ENCODE data around the gene JAG2.

The JAG2 gene

DNA sequence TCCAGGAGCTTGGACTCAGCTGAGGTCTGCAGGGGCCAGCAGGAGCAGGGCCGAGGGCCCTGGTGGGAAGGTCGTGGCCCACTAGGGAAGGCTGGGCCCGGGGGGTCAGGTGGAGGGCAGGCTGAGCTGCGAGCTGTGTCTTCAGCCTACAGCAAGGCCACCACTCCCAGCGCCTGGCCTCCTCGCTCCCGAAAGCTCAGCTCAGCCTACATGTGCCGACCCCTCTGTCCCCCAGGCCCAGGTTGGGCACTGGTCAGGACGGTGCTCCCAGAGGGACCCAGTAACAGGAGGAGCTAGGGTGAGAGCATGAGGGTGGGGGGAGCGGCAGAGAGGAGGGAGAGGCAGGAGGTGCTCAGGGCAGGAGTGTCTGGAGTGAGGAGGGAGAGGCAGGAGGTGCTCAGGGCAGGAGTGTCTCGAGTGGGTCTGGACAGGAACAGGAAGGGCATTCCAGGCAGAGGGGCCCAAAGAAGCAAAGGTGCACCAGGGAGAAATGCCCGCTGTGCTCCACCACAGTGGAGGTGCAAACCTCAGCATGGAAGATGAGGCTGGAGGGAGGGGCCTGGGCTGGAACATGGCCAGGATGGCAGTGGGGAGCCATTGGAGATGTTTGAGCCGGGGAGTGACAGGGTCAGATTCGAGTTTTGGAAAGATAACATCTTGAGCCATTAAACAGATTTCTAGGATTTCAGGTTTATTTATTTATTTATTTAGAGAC is 74.2 kb downstream of the JAG2 start (continued):
- TF ChIP-seq ZBTB7A (tag by site-specific recombination; IDR thresholded peaks at IDR 0.05; ENCODE audit: low read depth) (no peak), ZNF747 (tag by site-specific recombination; IDR thresholded peaks at IDR 0.05) (no peak), HIC1 (tag by site-specific recombination; IDR thresholded peaks at IDR 0.05) (0 out of 2 replicates have a peak, but pooled peaks have one; percentile 40), ZNF350 (tag by site-specific recombination; IDR thresholded peaks at IDR 0.05) (no peak), ZNF596 (tag by site-specific recombination; IDR thresholded peaks at IDR 0.05) (no peak), ZNF223 (tag by site-specific recombination; IDR thresholded peaks at IDR 0.05) (no peak), PRDM10 (tag by site-specific recombination; IDR thresholded peaks at IDR 0.05) (no peak), GFI1B (tag by site-specific recombination; IDR thresholded peaks at IDR 0.05) (0 out of 2 replicates have a peak, but pooled peaks have one; percentile 25), AEBP2 (tag by site-specific recombination; IDR thresholded peaks at IDR 0.05; ENCODE audit: borderline replicate concordance) (no peak), MEIS1 (CRISPR knock-in tag; IDR thresholded peaks at IDR 0.05; ENCODE audit: borderline replicate concordance) (no peak), ZIC2 (tag by site-specific recombination; IDR thresholded peaks at IDR 0.05) (peak; percentile 28; the same call in 1 of the 2 replicates), ZNF114 (tag by site-specific recombination; IDR thresholded peaks at IDR 0.05) (no peak), ZNF560 (tag by site-specific recombination; IDR thresholded peaks at IDR 0.05; ENCODE audit: borderline replicate concordance) (peak; percentile 35; the same call in 1 of the 2 replicates), GLI2 (tag by site-specific recombination; IDR thresholded peaks at IDR 0.05; ENCODE audit: borderline replicate concordance, low read depth) (no peak), ZNF391 (tag by site-specific recombination; IDR thresholded peaks at IDR 0.05; ENCODE audit: borderline replicate concordance, low read depth) (no peak), ZBTB8A (tag by site-specific recombination; IDR thresholded peaks at IDR 0.05) (no peak), BCL11B (tag by site-specific recombination; IDR thresholded peaks at IDR 0.05; ENCODE audit: low read depth) (no peak), ZNF354C (tag by site-specific recombination; IDR thresholded peaks at IDR 0.05; ENCODE audit: borderline replicate concordance, low read depth) (no peak), HOXD13 (CRISPR knock-in tag; IDR thresholded peaks at IDR 0.05; ENCODE audit: borderline replicate concordance) (no peak), ZNF19 (tag by site-specific recombination; IDR thresholded peaks at IDR 0.05; ENCODE audit: low read depth) (no peak), ZNF704 (tag by site-specific recombination; IDR thresholded peaks at IDR 0.05) (no peak)
- TF ChIP-seq, protein P1, sequence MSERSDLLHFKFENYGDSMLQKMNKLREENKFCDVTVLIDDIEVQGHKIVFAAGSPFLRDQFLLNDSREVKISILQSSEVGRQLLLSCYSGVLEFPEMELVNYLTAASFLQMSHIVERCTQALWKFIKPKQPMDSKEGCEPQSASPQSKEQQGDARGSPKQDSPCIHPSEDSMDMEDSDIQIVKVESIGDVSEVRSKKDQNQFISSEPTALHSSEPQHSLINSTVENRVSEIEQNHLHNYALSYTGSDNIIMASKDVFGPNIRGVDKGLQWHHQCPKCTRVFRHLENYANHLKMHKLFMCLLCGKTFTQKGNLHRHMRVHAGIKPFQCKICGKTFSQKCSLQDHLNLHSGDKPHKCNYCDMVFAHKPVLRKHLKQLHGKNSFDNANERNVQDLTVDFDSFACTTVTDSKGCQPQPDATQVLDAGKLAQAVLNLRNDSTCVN (tag by site-specific recombination; optimal IDR thresholded peaks at IDR 0.05): no peak
